ENCODE results near the gene KCTD15. TPM values are rescaled to one million over a fixed set of nuclear protein-coding genes. Genes with fewer than 3 reads are reported as not detected.

The KCTD15 gene
- total and polyA plus RNA-seq, 8 donors, result 14.8 to 33.8 (median 19.0) TPM

- DNase-seq (no peak), FAIRE-seq (no peak), ATAC-seq (no peak)
Measured at GRCh38 chr19:33831825-33832224, 35.2 kb downstream of the KCTD15 start.

GRCh38 chr19:33832633-33833032, 36.0 kb downstream of the KCTD15 start:
- H3K36me3 ChIP-seq, result no peaks in the 10 kb centered on the region
- intact Hi-C loops (cut with DNase I), result no loop called here
- H3K27me3 ChIP-seq, result no peaks in the 10 kb centered on the region
- no peaks in the 10 kb centered on the region for H3K9me3 ChIP-seq
- H3K4me3 ChIP-seq, result no peak overlapping the region
- 56 to 67% methylated on average over 7 of the region's 7 CpGs for WGBS, 2 donors
- FAIRE-seq, result no peak
- no peak for ATAC-seq
- no peaks in the 10 kb centered on the region for H3K4me1 ChIP-seq
- no peak overlapping the region for H3K27ac ChIP-seq
- TF ChIP-seq CTCF (IDR thresholded peaks at IDR 0.05), result no peak
- DNase-seq, result no peak

More at GRCh38 chr19:33831825-33832224, 35.2 kb downstream of the KCTD15 start:
- TF ChIP-seq CTCF (IDR thresholded peaks at IDR 0.05), result no peak
- no peaks in the 10 kb centered on the region for H3K9me3 ChIP-seq
- H3K36me3 ChIP-seq, result no peaks in the 10 kb centered on the region
- no peaks in the 10 kb centered on the region for H3K4me1 ChIP-seq
- no peak overlapping the region for H3K27ac ChIP-seq
- WGBS, 2 donors, result 64 to 93% methylated on average over 1 of the region's 1 CpG
- no peaks in the 10 kb centered on the region for H3K27me3 ChIP-seq
- H3K4me3 ChIP-seq, result no peak overlapping the region
- intact Hi-C loops (cut with DNase I), result no loop called here

GRCh38 chr19:33840382-33840781, 43.7 kb downstream of the KCTD15 start:
- H3K36me3 ChIP-seq, result no peaks in the 10 kb centered on the region
- FAIRE-seq, result no peak
- no peak for DNase-seq
- ATAC-seq, result no peak
- H3K27me3 ChIP-seq, result no peaks in the 10 kb centered on the region
- no peak overlapping the region for H3K27ac ChIP-seq
- H3K4me3 ChIP-seq, result no peak overlapping the region
- WGBS, 2 donors, result 67 to 70% methylated on average over 4 of the region's 4 CpGs
- intact Hi-C loops (cut with DNase I), result no loop called here
- TF ChIP-seq CTCF (IDR thresholded peaks at IDR 0.05), result no peak
- H3K4me1 ChIP-seq, result no peaks in the 10 kb centered on the region
- H3K9me3 ChIP-seq, result no peaks in the 10 kb centered on the region

GRCh38 chr19:33840783-33841182, 44.1 kb downstream of the KCTD15 start:
- no peaks in the 10 kb centered on the region for H3K27me3 ChIP-seq
- TF ChIP-seq CTCF (IDR thresholded peaks at IDR 0.05), result no peak
- ATAC-seq (no peak), DNase-seq (no peak), FAIRE-seq (no peak)
- H3K4me1 ChIP-seq, result no peaks in the 10 kb centered on the region
- 70 to 80% methylated on average over 4 of the region's 4 CpGs for WGBS, 2 donors
- intact Hi-C loops (cut with DNase I), result no loop called here
- no peaks in the 10 kb centered on the region for H3K9me3 ChIP-seq
- no peak overlapping the region for H3K27ac ChIP-seq
- H3K4me3 ChIP-seq, result no peak overlapping the region
- no peaks in the 10 kb centered on the region for H3K36me3 ChIP-seq

- no peaks in the 10 kb centered on the region for H3K4me1 ChIP-seq
- ATAC-seq (no peak), FAIRE-seq (no peak), DNase-seq (no peak)
- WGBS, 2 donors, result 81 to 85% methylated on average over 5 of the region's 5 CpGs
- H3K36me3 ChIP-seq, result no peaks in the 10 kb centered on the region
- intact Hi-C loops (cut with DNase I), result no loop called here
- H3K27me3 ChIP-seq, result no peaks in the 10 kb centered on the region
- no peak overlapping the region for H3K27ac ChIP-seq
- no peak overlapping the region for H3K4me3 ChIP-seq
- TF ChIP-seq CTCF (IDR thresholded peaks at IDR 0.05), result no peak
- H3K9me3 ChIP-seq, result no peaks in the 10 kb centered on the region
Measured at GRCh38 chr19:33841685-33842084, 45.0 kb downstream of the KCTD15 start.
